GM23248 (cell line): Measurements from ENCODE around the gene GRIA1. TPM values are rescaled to one million over a fixed set of nuclear protein-coding genes. Genes with fewer than 3 reads are reported as not detected.

Experiments used
- DNase-seq: peaks from one replicate; pipeline ENCODE4 v3.0.0-alpha.2; 2015
- H2AFZ ChIP-seq: fragments of 200-600 bp; sonication (generic); 2 replicates; pipeline ENCODE4 v1.6.1; 2016; ENCODE audit warnings: antibody characterized with exemption
- H3F3A ChIP-seq: fragments of 200-600 bp; sonication (generic); 2 replicates; pipeline ENCODE4 v1.6.1; 2016; ENCODE audit warnings: mild to moderate bottlenecking, antibody characterized with exemption, mixed run types; ENCODE audit not compliant: insufficient read depth
- H3K27ac ChIP-seq: fragments of 200-600 bp; sonication (generic); 2 replicates; pipeline ENCODE4 v1.5.1; 2016; ENCODE audit warnings: mild to moderate bottlenecking
- H3K27me3 ChIP-seq: fragments of 200-600 bp; sonication (generic); replicated peaks from 2 replicates; pipeline ENCODE4 v1.6.1; 2016; ENCODE audit warnings: mild to moderate bottlenecking; ENCODE audit not compliant: insufficient read depth
- H3K36me3 ChIP-seq: fragments of 200-600 bp; sonication (generic); 2 replicates; pipeline ENCODE4 v1.6.1; 2016; ENCODE audit warnings: low read depth, mild to moderate bottlenecking
- H3K4me1 ChIP-seq: fragments of 200-600 bp; sonication (generic); 2 replicates; pipeline ENCODE4 v1.6.1; 2016; ENCODE audit warnings: mild to moderate bottlenecking; ENCODE audit not compliant: insufficient read depth
- H3K4me2 ChIP-seq: fragments of 200-600 bp; sonication (generic); one replicate; pipeline ENCODE4 v1.6.1; 2016; ENCODE audit warnings: mild to moderate bottlenecking; ENCODE audit not compliant: unreplicated experiment
- H3K4me3 ChIP-seq: fragments of 200-600 bp; sonication (generic); 2 replicates; pipeline ENCODE4 v1.5.1; 2016; ENCODE audit warnings: mild to moderate bottlenecking
- H3K79me2 ChIP-seq: fragments of 200-600 bp; sonication (generic); 2 replicates; pipeline ENCODE4 v1.6.1; 2016; ENCODE audit warnings: mild to moderate bottlenecking; ENCODE audit not compliant: insufficient read depth
- H3K9ac ChIP-seq: fragments of 200-600 bp; sonication (generic); 2 replicates; pipeline ENCODE4 v1.6.1; 2016; ENCODE audit warnings: mild to moderate bottlenecking
- H3K9me2 ChIP-seq: fragments of 200-600 bp; sonication (generic); 2 replicates; pipeline ENCODE4 v1.6.1; 2016; ENCODE audit warnings: mixed run types, mild to moderate bottlenecking, moderate library complexity; ENCODE audit not compliant: insufficient read depth
- H3K9me3 ChIP-seq: fragments of 200-600 bp; sonication (generic); one replicate; pipeline ENCODE4 v1.6.1; 2017; ENCODE audit warnings: low read depth
- H4K20me1 ChIP-seq: fragments of 200-600 bp; sonication (generic); 2 replicates; pipeline ENCODE4 v1.6.0; 2016; ENCODE audit not compliant: insufficient read depth
- EZH2 ChIP-seq: fragments of 200-600 bp; sonication (generic); IDR thresholded peaks from 2 replicates; pipeline ENCODE4 v1.6.1; 2018; ENCODE audit warnings: antibody characterized with exemption, mild to moderate bottlenecking; ENCODE audit not compliant: insufficient read depth, poor library complexity, severe bottlenecking
- EZH2phosphoT487 ChIP-seq: fragments of 200-600 bp; sonication (generic); IDR thresholded peaks from 2 replicates; pipeline ENCODE4 v1.6.1; 2018; ENCODE audit warnings: antibody characterized with exemption, moderate library complexity, mild to moderate bottlenecking, low read depth; ENCODE audit not compliant: insufficient read depth
- WGBS, 2 experiments: methylation state at CpG; one replicate each; pipeline ENCODE4 v1.1.6; 2015 to 2017; ENCODE audit warnings: low lambda C conversion rate in 2 of 2, low coverage in 1 of 2; ENCODE audit errors: missing lambda C conversion rate in 2 of 2; 5-methylcytosine and 5-hydroxymethylcytosine counted together
- in situ Hi-C: fragments of 300-500 bp; cut with MboI; formaldehyde crosslinking; loops from 2 replicates; pipeline ENCODE4 v1.15.0; 2020
- polyA plus RNA-seq: library from polyadenylated mRNA; unstranded; fragments of >200 nt; fragmentation: Nextera tagmentation; extraction: Ambion mirVana; gene quantifications from 2 replicates; pipeline ENCODE4 v1.2.1, GENCODE V29; 2016
- total RNA-seq: library from RNA; depleted of rRNA; stranded (reverse); fragments of >200 nt; shearing (Covaris generic); gene quantifications from 2 replicates; pipeline ENCODE4 v1.2.3, GENCODE V29; 2014

GRIA1 gene
- total and polyA plus RNA-seq, 2 experiments from 2014 or later = 0.04 to 0.11 TPM

DNA sequence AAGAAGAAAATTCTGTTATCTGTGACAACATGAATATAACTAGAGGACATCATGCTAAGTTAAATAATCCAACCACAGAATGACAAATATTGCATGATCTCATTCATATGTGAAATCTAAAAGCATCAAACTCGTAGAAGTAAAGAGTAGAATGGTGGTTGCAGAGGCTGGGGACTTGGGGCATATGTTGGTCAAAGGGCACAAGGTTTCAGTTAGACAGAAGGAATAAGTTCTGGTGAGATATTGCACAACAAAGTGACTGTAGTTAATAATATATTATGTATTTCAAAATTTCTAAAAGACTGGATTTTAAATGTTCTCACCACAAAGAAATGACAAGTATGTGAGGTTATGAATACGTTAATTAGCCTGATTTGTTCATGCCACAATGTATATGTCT lies 24.8 kb downstream of the GRIA1 start:
- Histone ChIP-seq H3F3A (peaks cover 10% of the 10 kb centered on the region), H3K36me3 (no peaks in the 10 kb centered on the region), H3K4me1 (peaks cover 8% of the 10 kb centered on the region; the same call in 1 of the 2 replicates), H3K27ac (no peak overlapping the region), H3K4me3 (no peak overlapping the region), H2AFZ (no peak overlapping the region), H3K4me2 (no peak overlapping the region), H3K9me2 (no peaks in the 10 kb centered on the region), H4K20me1 (no peaks in the 10 kb centered on the region), H3K27me3 (no peaks in the 10 kb centered on the region), H3K9me3 (no peaks in the 10 kb centered on the region), H3K9ac (no peak overlapping the region), H3K79me2 (no peaks in the 10 kb centered on the region)
- DNase-seq = peak; percentile 61
- TF ChIP-seq EZH2 (no peak), EZH2phosphoT487 (0 out of 2 replicates have a peak, but pooled peaks have one; percentile 6)
- WGBS, 2 experiments = 28 to 32% methylated on average over 2 of the region's 2 CpGs
- in situ Hi-C loops = no loop called here

DNA sequence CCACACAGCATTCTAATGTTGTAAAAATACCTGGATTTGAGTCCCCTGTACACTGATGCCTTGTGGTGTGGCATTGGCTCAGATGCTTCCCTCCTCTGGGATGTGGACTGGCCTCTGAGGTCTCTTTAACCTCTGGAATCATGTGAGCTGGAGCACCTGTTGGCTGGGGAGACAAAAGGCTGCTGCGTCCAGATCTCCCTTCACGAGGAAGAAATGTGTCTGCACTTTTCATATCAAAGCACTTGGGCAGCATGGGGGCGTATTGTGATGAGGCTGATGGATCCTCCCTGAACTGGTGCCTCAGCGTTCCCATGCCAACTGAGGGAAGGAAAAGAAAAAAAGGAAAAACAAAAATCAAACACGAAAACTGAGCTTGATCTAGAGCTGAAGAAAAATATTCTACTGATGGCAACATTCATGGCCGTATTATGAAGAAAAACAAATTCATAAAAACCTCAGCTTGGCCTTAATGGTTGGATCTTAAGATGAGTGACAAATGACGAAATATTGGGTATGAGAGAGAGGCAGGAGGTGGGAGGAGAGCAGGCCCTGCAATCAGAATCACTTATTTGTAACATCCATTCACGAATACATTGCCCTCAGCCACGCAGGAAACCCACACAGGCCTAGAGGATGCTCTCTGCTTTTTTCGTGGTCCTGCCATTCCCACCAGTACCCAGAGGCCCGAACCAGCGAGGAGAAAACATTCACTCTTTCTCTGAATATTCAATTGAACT lies 26.2 kb downstream of the GRIA1 start:
- no peak overlapping the region for H3K4me2 ChIP-seq
- H3K36me3 ChIP-seq = no peaks in the 10 kb centered on the region
- H4K20me1 ChIP-seq = no peaks in the 10 kb centered on the region
- no peak overlapping the region for H3K9ac ChIP-seq
- no peaks in the 10 kb centered on the region for H3K27me3 ChIP-seq
- H3K79me2 ChIP-seq = no peaks in the 10 kb centered on the region
- peaks cover 21% of the 10 kb centered on the region for H3K4me1 ChIP-seq
- TF ChIP-seq EZH2 = no peak
- TF ChIP-seq EZH2phosphoT487 = no peak
- no peak overlapping the region for H3K27ac ChIP-seq
- WGBS, 2 experiments = 86 to 89% methylated on average over 12 of the region's 12 CpGs
- H2AFZ ChIP-seq = no peak overlapping the region
- DNase-seq = no peak
- no peak overlapping the region for H3K4me3 ChIP-seq
- no peaks in the 10 kb centered on the region for H3K9me3 ChIP-seq
- H3F3A ChIP-seq = peaks cover 10% of the 10 kb centered on the region
- H3K9me2 ChIP-seq = no peaks in the 10 kb centered on the region
- in situ Hi-C loops = no loop called here

DNA sequence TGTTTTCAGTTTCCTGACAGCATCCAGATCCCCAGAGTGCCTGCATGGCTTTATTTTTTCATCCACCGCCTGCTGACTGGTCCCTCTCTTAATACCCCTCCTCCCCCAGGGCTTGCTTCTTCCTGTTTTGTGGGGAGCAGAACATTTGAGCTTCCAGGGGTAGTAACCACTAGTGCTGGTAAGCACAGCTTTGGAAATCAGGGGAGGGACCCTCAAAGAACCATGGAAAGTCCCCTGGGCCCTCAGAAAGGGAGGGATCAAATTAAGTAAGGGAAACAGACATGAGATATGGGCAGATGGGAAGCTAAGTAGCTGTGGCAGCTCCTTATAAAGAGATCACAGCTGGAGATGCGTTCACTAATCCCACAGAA lies 26.8 kb downstream of the GRIA1 start:
- Histone ChIP-seq H3F3A (peaks cover 10% of the 10 kb centered on the region), H3K9me3 (no peaks in the 10 kb centered on the region), H3K4me2 (no peak overlapping the region), H3K9ac (no peak overlapping the region), H4K20me1 (no peaks in the 10 kb centered on the region), H3K4me3 (no peak overlapping the region), H3K79me2 (no peaks in the 10 kb centered on the region), H3K4me1 (peaks cover 21% of the 10 kb centered on the region), H3K27me3 (no peaks in the 10 kb centered on the region), H3K27ac (no peak overlapping the region), H2AFZ (no peak overlapping the region), H3K9me2 (no peaks in the 10 kb centered on the region), H3K36me3 (no peaks in the 10 kb centered on the region)
- DNase-seq = no peak
- in situ Hi-C loops = no loop called here
- TF ChIP-seq EZH2 (no peak), EZH2phosphoT487 (no peak)
- WGBS, 2 experiments = 91 to 96% methylated on average over 2 of the region's 2 CpGs

DNA sequence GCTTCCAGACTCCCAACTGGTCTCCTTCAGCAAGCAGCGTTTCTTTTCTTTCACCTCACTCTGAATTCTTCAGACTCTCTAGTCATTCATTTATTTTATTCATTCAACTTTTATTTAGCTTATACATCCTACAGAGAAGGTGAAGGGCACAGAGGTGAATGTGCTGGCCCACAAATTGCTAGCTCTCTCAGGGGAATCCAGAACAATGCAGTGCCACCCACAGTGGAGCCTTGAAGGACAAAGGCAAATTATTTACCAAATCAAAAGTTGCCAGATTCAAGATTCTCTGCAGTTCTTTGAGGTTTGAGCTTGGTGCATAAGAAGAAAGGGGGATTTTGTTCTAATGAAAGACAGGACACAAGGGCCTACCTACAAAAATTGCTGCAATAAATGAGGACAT lies 29.7 kb downstream of the GRIA1 start:
- Histone ChIP-seq H3K9ac (no peak overlapping the region), H3K9me2 (no peaks in the 10 kb centered on the region), H3K4me3 (no peak overlapping the region), H3K4me2 (no peak overlapping the region), H3K4me1 (peaks cover 35% of the 10 kb centered on the region), H3K27me3 (no peaks in the 10 kb centered on the region), H3K27ac (no peak overlapping the region), H3K36me3 (no peaks in the 10 kb centered on the region), H3K9me3 (no peaks in the 10 kb centered on the region), H2AFZ (no peak overlapping the region), H3F3A (peaks cover 13% of the 10 kb centered on the region), H4K20me1 (no peaks in the 10 kb centered on the region), H3K79me2 (no peaks in the 10 kb centered on the region)
- in situ Hi-C loops = no loop called here
- 91 to 100% methylated on average over 1 of the region's 1 CpG for WGBS, 2 experiments
- no peak for TF ChIP-seq EZH2phosphoT487
- TF ChIP-seq EZH2 = no peak
- DNase-seq = no peak

DNA sequence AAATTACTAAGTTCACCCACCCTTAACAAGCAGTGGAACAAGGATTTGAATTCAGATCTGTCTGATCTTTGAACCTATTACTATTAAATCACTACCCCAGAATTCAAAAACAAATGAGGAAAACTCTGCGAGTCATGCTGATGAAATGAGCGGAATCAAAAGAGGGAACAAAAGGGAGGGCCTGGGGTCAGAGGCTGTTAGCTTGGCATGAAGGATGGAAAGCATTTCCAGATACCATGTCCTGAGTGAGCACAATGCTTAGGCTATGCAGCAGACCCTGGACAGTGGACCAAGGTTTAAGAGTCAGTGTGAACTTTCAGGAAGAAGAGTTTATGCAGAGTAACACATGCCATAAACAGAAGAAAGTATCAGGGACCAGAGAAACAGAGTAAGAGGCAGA lies 30.5 kb downstream of the GRIA1 start:
- Histone ChIP-seq H3K27ac (no peak overlapping the region), H3K4me2 (peak overlapping the region; percentile 8), H3K27me3 (no peaks in the 10 kb centered on the region), H3K9me2 (no peaks in the 10 kb centered on the region), H4K20me1 (no peaks in the 10 kb centered on the region), H3K4me3 (no peak overlapping the region), H3F3A (peaks cover 12% of the 10 kb centered on the region), H3K9me3 (no peaks in the 10 kb centered on the region), H3K79me2 (no peaks in the 10 kb centered on the region), H3K9ac (no peak overlapping the region), H2AFZ (no peak overlapping the region; the same call in 1 of the 2 replicates), H3K36me3 (no peaks in the 10 kb centered on the region), H3K4me1 (peaks cover 31% of the 10 kb centered on the region)
- in situ Hi-C loops = no loop called here
- TF ChIP-seq EZH2phosphoT487 (no peak), EZH2 (no peak)
- WGBS, 2 experiments = 85 to 86% methylated on average over 2 of the region's 2 CpGs
- peak; percentile 40 for DNase-seq
